IPS-NIHi7 (cell line): ENCODE data around the gene PLAAT3.
"Not testable (repeated sequence)": the region's sequence is repeated elsewhere in the genome, so short reads cannot be mapped to it uniquely, and the experiment has no call there.

Source experiments
- DNase-seq: peaks from one replicate; pipeline ENCODE4 v3.0.0; 2012; ENCODE audit warnings: mixed read lengths; ENCODE audit errors: extremely low spot score

The PLAAT3 gene

DNA sequence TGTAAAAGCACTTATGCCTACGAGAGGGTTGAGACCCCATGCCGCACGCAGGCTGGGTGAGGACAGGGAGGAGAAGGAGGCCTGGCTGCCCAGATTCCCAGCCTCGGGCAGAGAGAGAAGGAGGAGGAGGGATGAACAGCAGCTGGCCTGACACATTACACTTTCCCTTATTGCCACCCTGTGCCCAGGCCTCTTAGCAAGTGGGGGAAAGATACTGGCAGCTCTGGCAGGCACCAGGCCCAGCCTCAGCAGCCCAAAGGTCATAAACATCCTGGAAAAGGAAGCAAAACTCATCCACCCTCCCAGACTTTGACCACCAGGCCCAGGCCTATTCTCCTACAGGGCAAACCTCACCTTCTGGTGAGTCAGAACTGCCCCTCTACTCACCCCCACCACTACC, 4.7 kb downstream of the PLAAT3 start:
- DNase-seq: no peak

- no peak for DNase-seq
Observed at GRCh38 chr11:63608353-63609345, 5.6 kb downstream of the PLAAT3 start.

GRCh38 chr11:63603180-63603518, 11.1 kb downstream of the PLAAT3 start:
- no peak for DNase-seq

DNA sequence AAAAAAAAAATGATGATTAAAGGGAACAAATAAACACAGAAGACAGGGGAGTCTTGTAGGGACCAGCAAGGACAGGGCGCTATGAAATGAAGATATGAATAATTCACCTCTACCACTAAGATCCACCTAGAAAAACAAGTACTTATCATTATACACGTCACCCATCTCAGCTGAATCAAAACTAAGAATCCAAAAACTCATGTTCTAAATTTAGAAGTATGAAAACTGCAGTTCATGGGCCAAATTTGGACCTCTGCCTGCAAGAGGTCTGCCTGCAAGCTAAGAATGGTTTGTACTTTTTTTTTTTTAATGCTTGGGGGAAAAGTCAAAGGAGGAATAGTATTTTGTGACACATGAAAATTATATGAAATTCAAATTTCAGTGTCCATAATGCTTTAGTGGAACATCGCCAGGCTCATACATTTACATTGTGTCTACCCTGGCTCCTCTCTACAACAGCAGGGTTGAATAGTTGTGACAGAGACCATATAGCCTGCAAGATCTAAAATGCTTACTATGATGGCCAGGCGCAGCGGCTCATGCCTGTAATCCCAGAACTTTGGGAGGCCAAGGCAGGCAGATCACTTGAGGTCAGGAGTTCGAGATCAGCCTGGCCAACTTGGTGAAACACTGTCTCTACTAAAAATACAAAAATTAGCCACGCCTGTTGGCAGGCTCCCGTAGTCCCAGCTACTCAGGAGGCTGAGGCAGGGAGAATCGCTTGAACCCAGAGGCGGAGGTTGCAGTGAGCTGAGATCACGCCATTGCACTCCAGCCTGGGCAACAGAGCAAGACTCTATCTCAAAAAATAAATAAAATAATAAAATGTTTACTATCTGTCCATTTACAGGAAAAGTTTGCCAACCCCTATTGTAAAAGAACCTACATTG, 11.7 kb downstream of the PLAAT3 start:
- not testable (repeated sequence) for DNase-seq

DNA sequence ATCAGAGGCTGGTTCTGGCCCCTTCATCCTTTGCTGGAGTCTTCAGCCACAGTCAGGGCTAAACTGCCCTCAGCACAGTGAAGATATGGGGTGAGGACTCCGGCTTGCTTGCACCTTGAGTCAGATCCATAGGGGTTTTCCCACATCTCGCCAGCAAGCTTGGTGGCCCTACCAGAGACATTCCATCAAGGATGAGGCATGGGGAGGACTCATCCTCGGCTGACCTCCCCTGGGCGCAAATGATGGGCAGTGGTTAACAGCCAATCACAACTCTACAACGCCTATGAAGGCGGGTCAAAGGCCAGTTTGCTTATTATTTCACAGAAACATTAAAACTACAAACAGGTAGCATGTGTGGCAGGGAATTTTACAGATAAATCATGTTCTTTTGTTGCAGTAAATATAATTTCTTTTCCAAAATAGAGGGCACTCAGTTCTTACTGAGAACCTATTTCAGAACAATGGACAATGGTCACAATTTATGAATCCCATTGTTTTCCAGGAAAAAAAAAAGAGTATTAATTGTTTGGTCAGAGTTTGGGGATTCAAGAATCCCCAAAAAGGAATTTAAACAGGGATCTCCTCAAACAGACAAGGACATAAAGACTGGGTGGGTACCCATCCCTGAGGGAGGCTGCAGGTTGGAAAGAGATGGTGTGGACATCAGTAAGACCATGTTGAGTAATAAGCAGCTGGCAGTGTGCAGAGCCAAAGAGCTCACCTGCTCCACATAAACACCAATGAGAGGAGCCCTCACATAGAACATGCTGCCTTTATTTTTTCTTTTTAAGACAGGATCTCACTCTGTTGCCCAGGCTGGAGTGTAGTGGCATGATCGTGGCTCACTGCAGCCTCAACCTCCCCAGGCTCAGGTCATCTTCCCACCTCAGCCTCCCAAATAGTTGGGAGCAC, 14.8 kb downstream of the PLAAT3 start:
- DNase-seq: peak; percentile 52

DNA sequence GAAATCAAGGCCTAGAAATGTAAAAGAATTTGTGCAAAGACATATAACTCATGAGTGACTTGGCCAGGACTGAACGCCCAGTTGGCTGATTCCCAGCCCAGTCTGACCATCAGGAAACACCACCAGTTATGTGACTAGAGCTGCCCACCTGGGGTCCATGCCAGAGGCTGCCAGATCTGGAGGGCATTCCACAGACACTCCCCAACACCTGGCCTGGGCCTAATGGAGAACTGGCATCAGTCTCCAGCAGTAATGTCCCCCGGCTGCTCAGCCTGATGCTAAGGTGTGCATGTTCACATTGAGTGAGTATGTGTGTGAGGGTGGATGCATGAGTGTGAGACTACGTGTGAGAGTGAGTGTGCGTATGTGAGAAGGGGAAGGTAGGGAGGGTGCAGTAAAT, 15.7 kb downstream of the PLAAT3 start:
- no peak for DNase-seq

GRCh38 chr11:63595296-63595695, 18.9 kb downstream of the PLAAT3 start:
- no peak for DNase-seq

- peak; percentile 46 for DNase-seq
Observed at GRCh38 chr11:63592975-63593395, 21.2 kb downstream of the PLAAT3 start.

- no peak for DNase-seq
Observed at GRCh38 chr11:63590024-63590788, 24.0 kb downstream of the PLAAT3 start.

DNA sequence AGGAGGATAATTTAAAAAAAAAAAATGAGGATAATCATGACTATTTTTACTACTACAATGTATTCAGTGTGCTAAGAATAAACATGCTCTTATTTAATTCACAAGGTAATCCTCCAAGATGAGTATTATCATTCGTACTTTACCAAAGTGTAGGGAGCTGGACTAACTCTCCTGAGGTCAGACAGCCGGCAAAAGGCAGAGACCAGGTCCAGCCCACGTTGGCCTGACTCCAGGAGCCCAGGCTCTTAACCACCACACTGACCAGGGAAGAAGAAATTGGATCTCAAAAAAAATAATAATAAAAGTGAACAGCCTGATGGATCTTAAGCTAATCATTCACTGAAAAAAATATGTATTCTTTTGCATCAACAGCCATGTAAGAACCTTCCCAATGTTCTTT, 25.2 kb downstream of the PLAAT3 start:
- DNase-seq: no peak

DNA sequence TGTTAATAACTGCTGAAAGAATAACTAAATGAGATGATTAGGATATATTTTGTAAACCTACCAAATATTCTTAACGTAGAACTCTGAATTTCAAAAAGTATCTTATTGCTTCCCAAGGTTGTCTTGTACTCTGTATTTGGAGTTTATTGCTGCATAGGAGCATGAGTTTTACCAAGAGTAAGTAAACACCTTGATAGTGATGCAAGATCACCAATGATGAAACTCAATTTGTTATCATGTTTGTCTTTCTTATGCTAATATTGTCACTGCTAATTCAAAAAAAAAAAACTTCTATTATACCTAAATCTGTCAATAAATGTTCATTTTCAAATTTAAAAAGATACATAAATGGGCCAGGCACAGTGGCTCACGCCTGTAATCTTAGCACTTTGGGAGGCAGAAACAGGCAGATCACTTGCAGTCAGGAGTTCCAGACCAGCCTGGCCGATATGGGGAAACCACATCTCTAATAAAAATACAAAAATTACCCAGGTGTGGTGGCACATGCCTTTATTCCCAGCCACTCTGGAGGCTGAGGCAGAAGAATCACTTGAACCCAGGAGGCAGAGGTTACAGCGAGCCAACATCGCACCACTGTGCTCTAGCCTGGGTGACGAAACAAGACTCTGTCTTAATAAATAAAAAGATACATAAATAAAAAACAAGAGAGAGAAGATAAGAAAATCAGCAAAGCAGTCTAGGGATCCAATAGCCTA, 27.6 kb downstream of the PLAAT3 start:
- DNase-seq: no peak

- no peak for DNase-seq
Observed at GRCh38 chr11:63583357-63583677, 30.9 kb downstream of the PLAAT3 start.

- not testable (repeated sequence) for DNase-seq
Observed at GRCh38 chr11:63581224-63581623, 33.0 kb downstream of the PLAAT3 start.

- not testable (repeated sequence) for DNase-seq
Observed at GRCh38 chr11:63578882-63579281, 35.4 kb downstream of the PLAAT3 start.

GRCh38 chr11:63574856-63575602, 39.2 kb downstream of the PLAAT3 start:
- DNase-seq: no peak

DNA sequence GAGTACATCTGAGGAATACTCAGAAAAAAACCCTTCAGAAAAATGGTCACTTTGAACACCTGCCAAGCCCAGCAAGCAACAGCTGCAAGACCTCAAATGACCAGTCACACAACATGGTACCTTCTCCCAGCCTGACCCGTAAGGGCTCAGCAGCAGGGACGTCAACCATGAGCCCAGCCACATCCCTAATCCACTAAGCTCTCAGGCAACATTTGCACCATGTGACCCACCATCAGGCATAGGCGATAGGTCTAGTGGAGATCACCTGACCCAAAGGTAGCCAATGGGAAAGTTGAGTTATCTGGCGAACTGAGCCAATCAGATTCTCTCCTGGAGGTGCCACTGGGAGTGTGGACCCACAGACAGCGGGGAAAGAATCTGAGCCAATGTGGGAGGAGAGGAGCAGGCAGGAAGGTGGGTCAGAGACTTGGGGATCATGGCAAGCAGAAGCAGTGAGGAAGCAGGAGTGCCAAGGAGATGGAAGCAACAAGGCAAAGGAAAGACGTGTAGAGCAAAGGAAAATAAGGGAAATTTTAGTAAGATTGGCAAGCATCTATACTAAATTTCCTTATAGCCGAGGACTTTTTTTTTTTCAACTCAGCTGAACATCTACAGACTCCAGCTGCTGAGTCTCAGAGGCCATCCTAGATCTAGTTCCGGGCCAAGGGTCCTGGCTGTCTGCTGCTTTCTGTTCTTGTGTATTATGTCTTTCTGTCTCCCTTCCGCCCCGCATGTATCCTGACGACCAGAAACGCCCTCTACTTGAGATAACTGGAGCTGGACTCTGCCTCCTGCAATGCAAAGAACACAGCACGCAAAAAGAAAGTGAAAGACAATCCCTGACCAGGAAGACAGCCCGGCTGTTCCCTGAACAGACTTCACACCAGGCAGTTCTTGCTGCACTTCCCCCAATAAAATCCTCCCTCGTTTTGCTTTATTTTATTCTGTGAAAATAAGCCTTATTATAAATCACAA, 40.1 kb downstream of the PLAAT3 start:
- no peak for DNase-seq

DNA sequence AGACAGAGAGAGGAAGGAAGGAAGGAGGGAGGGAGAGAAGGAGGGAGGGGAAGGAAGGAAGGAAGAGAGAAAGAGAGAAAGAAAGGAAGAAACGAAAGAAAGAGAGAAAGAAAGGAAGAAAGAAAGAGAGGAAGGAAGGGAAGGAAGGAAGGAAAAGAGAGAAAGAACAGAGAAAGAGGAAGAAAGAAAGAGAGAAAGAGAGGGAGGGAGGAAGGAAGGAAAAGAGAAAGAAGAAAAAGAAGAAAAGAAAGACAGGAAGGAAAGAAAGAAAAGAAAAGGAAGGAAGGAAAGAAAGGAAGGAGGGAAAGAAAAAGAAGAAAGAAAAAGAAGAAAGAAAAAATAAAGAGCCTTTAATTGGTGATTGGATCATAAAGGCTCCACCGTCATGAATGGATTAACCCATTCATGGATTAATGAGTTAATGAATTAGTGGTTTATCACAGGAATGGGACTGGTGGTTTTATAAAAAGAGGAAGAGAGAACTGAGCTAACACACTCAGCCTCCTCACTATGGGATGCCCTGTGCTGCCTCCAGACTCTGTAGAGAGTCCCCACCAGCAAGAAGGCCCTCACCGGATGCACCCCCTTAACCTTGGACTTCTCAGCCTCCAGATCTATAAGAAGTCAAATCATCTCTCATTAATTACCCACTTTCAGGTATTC, 42.1 kb downstream of the PLAAT3 start:
- DNase-seq: no peak

DNA sequence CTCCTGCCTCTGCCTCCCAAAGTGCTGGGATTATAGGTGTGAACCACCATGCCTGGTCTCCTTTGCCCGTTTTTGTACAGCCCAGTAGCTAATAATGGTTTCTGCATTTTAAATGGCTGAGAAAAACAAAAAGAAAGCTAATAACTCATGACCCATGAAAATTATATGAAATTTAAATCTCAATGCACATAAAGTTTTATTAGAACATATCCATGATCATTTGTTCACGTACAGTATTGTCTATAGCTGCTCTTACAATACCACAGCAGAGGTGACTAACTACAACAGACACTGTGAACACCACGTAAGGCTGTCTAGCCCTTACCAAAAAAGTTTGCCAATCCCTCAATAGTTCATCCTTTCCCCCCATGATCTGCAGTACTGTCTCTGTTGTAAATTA, 44.7 kb downstream of the PLAAT3 start:
- DNase-seq: no peak
